HG02938 (cell line): Measurements from ENCODE around the gene PABPN1.

ENCODE experiments used
- ATAC-seq: cut with Tn5 transposase; IDR thresholded peaks from one replicate; pipeline ENCODE4 v1.9.1; 2021; ENCODE audit warnings: mild to moderate bottlenecking, moderate library complexity; ENCODE audit not compliant: unreplicated experiment

PABPN1 gene

DNA sequence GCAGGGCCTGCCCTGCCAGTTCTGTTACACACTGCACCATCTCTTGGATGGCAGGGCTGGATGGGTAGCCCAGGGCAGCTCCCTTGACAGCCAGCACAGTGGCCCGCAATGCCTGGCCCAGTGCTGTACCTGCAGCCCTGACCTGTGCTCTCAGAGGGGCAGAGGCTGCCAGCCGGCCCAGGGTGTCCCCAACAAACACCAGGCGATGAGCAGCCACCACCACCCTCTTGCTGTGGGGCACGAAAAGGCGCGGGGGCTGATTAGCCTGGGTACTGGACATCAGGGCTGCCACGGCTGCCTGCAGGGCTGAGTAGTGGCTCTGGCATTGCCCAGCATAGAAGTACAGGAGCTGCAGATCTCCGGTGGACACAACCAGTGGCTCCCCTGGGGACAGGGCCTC lies 36.0 kb downstream of the PABPN1 start:
- no peak for ATAC-seq

DNA sequence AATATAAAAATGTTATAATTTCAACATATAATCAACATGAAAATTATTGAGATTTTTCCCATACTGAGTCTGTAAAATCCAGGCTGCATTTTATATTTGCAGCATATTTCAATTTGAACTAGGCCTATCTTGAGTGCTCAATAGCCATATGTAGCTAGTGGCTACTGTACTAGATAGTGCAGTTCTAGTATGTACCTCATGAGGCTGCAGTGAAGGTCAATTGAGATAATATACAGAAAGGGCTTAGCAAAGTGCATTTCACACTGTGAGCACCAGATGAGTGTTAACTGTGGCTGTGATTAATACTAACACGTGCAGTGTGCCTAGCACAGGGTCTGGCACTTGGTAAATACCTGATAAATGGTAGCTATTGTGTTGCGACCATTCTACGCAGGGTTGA lies 36.8 kb downstream of the PABPN1 start:
- no peak for ATAC-seq

DNA sequence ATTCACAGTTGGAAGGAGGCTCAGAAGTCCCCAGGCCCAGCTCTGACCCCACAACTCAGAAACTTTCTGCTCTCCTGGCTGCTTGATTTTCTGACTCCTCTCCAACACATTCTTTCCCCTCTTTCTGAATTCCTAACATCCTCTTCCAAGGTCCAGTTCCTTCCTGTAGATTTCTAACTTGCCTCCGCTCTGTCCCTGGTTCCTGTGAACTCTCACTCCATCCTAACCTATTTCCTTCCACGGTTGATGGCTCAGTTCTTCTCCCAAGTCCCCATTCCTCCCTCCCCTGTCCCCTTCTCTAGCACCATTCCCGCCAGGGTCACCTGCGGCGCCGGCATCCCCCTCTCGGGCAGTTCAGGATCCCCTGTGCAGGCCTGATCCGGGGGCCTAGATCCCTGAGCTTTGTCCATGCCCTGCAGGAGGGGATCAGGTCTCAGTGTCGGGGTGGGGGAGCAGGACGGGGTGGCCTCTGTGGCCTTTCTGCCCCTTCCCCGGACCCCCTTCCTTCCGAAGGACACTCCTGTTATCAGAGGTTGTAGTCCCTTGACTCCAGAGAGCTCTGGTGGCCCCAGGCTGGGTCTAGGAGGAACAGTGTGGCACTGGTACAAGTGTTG lies 37.4 kb downstream of the PABPN1 start:
- ATAC-seq, result no peak

GRCh38 chr14:23359167-23359626 lies 37.9 kb downstream of the PABPN1 start:
- no peak for ATAC-seq

DNA sequence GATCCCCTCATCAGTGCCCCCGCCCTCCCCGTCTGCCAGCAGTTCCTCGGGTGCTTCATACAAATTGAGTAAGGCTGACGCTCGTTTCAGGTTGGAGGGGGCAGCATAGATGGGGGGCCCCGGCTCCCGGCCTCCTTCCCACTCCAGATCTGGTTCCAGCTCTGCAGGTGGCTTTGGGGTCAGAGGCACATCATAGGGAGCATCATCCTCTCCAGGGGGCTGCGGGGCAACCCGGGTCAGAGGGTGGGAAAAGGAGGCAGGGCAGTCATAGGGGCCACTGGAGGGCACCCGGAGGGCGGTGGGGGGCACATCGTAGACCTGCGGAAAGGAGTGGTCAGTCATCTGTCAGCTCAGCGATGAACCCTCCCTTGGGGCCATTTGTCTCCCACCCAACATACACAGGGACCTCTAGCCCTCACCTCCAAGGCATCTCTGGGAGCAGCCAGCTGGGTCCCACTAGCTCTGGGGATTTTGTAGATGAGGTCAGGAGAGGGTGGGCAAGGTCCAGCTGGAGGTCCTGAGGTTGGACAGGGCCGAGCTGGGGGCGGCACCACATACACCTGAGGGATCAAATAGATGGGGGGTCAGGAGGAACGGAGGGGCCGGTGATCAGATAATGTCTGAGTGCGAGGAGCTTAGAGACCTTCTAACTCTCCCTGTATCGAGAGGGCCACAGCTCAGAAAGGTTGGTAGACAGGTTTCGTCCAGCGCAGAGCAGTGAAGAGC lies 38.6 kb downstream of the PABPN1 start:
- no peak for ATAC-seq

GRCh38 chr14:23360496-23360895 lies 39.2 kb downstream of the PABPN1 start:
- no peak for ATAC-seq

- ATAC-seq, result no peak
Observed at GRCh38 chr14:23361320-23361719, 40.1 kb downstream of the PABPN1 start.

- ATAC-seq, result no peak
Observed at GRCh38 chr14:23361763-23362162, 40.5 kb downstream of the PABPN1 start.

DNA sequence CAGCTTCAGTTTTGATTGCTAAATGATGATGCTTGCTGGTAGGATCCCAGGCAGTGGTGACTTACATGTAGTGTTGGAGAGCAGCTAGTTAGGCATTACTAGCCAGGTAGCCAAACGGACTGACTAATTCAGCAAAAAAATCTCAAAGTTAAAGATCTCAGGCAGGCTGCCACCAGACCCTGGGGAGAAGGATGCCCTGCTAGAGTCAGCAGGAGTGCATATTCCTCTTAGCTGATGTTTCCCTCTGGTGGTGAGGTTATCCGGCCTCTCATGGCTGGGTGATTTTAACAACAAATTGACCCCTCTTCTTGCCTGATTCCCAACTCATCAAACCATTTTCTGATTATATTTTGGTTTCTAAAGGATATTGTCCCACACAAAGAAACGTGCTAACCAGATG lies 40.9 kb downstream of the PABPN1 start:
- ATAC-seq, result no peak

- no peak for ATAC-seq
Observed at GRCh38 chr14:23364164-23365035, 43.1 kb downstream of the PABPN1 start.

DNA sequence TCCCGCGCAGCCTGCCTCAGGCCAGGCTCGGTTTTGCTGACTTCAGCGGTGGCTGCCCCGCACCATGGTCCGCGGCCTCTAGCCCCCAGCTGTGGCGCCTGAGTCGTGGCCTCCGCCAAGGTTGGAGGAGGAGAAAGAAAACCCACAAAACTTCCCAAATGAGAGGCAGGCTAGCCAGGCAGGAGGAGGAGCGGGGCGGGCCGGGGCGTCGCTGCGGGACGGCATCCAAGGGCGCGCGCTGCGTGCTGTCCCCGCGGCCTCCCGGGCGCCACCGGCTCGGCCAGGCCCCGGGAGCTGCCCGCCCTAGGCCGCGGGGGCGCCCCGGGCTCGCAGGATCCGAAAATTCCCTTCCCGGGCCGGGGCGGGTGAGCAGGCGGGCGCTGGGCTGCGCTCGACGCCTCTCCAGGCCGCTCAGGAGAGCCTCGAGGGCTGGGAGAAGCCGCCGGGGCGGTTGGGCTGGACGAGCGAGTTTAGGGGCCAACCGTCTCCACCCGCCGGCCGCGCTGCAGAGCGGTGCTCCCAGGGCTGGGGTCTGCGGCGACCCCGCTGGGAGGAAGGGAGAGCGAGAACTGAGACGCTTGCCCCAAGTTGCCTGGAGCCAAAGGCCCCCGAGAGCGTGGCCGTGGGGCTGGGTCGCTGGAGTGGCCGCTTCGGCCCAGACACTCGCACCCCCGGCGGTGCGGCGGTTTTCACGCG lies 43.9 kb downstream of the PABPN1 start, which contains the start of gene EFS:
EFS (minus strand) TSS at position 137 of the 696 bp plus-strand sequence. CDS start 147 bp downstream, outside the sequence.
- ATAC-seq, result no peak

DNA sequence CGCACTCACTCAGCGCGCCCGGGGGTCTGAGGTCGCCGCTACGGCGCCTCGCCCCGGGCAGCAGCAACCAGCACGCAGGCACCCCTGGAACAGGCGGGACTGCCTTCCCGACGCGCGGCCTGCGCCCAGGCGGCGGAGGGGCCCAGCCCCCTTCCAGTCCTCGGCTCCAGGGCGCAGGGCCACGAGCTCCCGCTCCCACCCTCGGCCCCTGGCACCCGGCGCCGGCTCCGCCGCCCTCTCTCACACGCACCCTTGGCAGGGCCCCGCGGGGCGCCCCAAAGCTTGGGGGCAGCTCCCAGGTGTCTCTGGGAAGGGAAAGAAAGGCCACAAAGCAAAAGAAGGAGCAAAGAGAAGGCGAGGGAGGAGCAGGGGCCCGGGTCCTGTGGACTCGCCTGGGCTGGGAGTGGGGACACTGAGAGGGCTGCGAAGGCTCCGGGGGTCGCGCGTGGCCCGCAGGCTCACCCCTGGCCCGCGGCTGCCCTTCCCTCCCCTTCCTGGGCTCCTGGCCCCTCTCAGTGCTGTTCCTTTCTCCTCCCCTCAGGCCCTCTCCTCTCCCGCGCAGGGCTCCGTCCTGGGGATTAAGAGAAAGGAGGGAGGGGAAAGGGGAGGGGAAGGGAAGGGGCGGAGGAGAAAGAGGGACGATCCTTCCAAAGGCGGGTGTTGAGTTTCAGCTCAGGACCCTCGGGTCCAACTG lies 44.6 kb downstream of the PABPN1 start:
- no peak for ATAC-seq

GRCh38 chr14:23366426-23366921 lies 45.2 kb downstream of the PABPN1 start:
- ATAC-seq, result no peak

GRCh38 chr14:23370221-23370620 lies 49.0 kb downstream of the PABPN1 start:
- ATAC-seq, result no peak

DNA sequence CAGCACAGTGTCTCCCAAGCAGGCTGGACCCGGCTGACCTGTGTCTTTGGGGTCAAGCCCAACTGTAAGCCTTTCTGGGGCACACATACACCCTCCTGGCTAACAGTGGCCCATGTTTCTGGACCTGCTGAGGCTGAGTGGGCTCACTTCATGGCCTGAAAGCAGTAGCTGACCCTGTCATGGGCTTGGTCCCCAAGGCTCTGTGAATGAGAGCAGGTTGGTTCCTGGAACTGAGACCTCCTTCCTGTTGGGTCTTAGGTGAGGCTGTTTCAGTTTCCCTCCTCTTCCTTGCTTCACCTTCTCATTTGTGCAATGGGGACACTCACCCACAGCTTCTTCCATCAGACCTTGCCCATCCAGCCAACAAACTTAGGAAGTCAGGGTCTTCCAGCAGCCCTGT lies 50.6 kb downstream of the PABPN1 start:
- no peak for ATAC-seq

DNA sequence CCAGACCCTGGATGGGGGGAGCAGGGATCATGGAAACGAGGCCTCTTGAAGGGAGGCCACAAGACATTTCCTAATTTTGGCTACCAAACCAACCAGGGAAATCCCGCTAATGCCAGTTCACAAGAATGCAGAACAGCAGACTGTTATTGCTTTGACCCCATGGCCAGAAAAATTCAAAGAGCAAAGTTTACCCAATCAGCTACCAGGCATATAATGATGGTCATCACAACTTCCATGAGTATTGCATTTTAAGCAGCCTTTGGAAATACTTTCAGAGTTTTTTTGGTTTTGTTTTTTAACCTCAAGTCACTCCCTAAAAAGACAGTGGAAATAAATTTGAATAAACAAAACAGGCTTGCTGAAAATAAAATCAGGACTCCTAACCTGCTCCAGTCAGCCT lies 51.3 kb downstream of the PABPN1 start, which contains the start of gene IL25:
IL25 (plus strand) TSS at position 301 of the 400 bp plus-strand sequence.
- ATAC-seq, result no peak

DNA sequence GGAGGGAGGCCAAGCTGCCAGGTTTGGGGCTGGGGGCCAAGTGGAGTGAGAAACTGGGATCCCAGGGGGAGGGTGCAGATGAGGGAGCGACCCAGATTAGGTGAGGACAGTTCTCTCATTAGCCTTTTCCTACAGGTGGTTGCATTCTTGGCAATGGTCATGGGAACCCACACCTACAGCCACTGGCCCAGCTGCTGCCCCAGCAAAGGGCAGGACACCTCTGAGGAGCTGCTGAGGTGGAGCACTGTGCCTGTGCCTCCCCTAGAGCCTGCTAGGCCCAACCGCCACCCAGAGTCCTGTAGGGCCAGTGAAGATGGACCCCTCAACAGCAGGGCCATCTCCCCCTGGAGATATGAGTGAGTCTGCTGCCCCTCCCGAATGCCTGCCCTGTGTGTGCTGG lies 51.8 kb downstream of the PABPN1 start:
- ATAC-seq, result no peak
